ENCODE measurements around the gene HDAC11.

HDAC11 gene

GRCh38 chr3:13526626-13526949, 46.5 kb downstream of the HDAC11 start:
- DNase-seq = no peak

- DNase-seq = no peak
Measured at GRCh38 chr3:13528217-13528867, 48.2 kb downstream of the HDAC11 start.

GRCh38 chr3:13529196-13530112, 49.3 kb downstream of the HDAC11 start:
- no peak for DNase-seq

GRCh38 chr3:13530241-13531009, 50.3 kb downstream of the HDAC11 start:
- DNase-seq = no peak

GRCh38 chr3:13532085-13532484, 52.0 kb downstream of the HDAC11 start:
- no peak for DNase-seq

- no peak for DNase-seq
Measured at GRCh38 chr3:13532631-13533030, 52.5 kb downstream of the HDAC11 start.

- DNase-seq = no peak
Measured at GRCh38 chr3:13533885-13534301, 53.8 kb downstream of the HDAC11 start.

GRCh38 chr3:13535526-13535875, 55.4 kb downstream of the HDAC11 start:
- DNase-seq = no peak

- no peak for DNase-seq
Measured at GRCh38 chr3:13535905-13536304, 55.8 kb downstream of the HDAC11 start.

- DNase-seq = no peak
Measured at GRCh38 chr3:13536432-13536831, 56.3 kb downstream of the HDAC11 start.

- no peak for DNase-seq
Measured at GRCh38 chr3:13536832-13537231, 56.7 kb downstream of the HDAC11 start.

GRCh38 chr3:13537244-13537908, 57.3 kb downstream of the HDAC11 start:
- DNase-seq = no peak

GRCh38 chr3:13537909-13538296, 57.8 kb downstream of the HDAC11 start:
- DNase-seq = no peak

GRCh38 chr3:13538520-13539291, 58.6 kb downstream of the HDAC11 start:
- no peak for DNase-seq

GRCh38 chr3:13539292-13539638, 59.2 kb downstream of the HDAC11 start:
- no peak for DNase-seq

- no peak for DNase-seq
Measured at GRCh38 chr3:13539671-13540070, 59.6 kb downstream of the HDAC11 start.

GRCh38 chr3:13540297-13540995, 60.3 kb downstream of the HDAC11 start:
- no peak for DNase-seq

- no peak for DNase-seq
Measured at GRCh38 chr3:13541691-13542090, 61.6 kb downstream of the HDAC11 start.

GRCh38 chr3:13542142-13542541, 62.0 kb downstream of the HDAC11 start:
- DNase-seq = no peak

GRCh38 chr3:13543253-13543652, 63.1 kb downstream of the HDAC11 start:
- no peak for DNase-seq

- DNase-seq = peak; percentile 20
Measured at GRCh38 chr3:13544293-13544831, 64.3 kb downstream of the HDAC11 start.
